GM12878 (cell line): ENCODE data around the gene ZNF385D.

Experiments used
- ATF3 ChIP-seq: IDR thresholded peaks from 2 replicates; pipeline ENCODE4 v1.6.1; 2011; ENCODE audit warnings: low read depth, mild to moderate bottlenecking, low read length, moderate library complexity, borderline replicate concordance; ENCODE audit errors: extremely low read depth
- CHD2 ChIP-seq: IDR thresholded peaks from 2 replicates; pipeline ENCODE4 v1.6.1; 2011; ENCODE audit warnings: low read depth, low read length, improper control_type of control experiment, borderline replicate concordance
- NR2C2 ChIP-seq: IDR thresholded peaks from 2 replicates; pipeline ENCODE4 v1.6.1; 2011; ENCODE audit warnings: borderline replicate concordance, low read depth; ENCODE audit not compliant: control insufficient read depth, insufficient read length
- PBX3 ChIP-seq: IDR thresholded peaks from 2 replicates; pipeline ENCODE4 v1.6.1; 2011; ENCODE audit warnings: mild to moderate bottlenecking, low read depth, low read length, moderate library complexity; ENCODE audit not compliant: insufficient replicate concordance
- POLR2A ChIP-seq: IDR thresholded peaks from 2 replicates; pipeline ENCODE4 v1.6.1; 2011; ENCODE audit warnings: low read depth, mild to moderate bottlenecking, low read length
- RFX5 ChIP-seq: IDR thresholded peaks from 2 replicates; pipeline ENCODE4 v1.6.1; 2011; ENCODE audit warnings: low read depth, low read length, improper control_type of control experiment
- STAT3 ChIP-seq: IDR thresholded peaks from 2 replicates; pipeline ENCODE4 v1.6.1; 2011; ENCODE audit warnings: low read depth, low read length, improper control_type of control experiment
- USF1 ChIP-seq: IDR thresholded peaks from 2 replicates; pipeline ENCODE4 v1.6.1; 2011; ENCODE audit warnings: borderline replicate concordance, low read depth, mild to moderate bottlenecking, moderate library complexity, mixed read lengths, low read length; ENCODE audit not compliant: insufficient read depth; ENCODE audit errors: extremely low read length
- ZBTB33 ChIP-seq: fragments of 450-650 bp; IDR thresholded peaks from 2 replicates; pipeline ENCODE4 v1.6.1; 2017; ENCODE audit warnings: mild to moderate bottlenecking
- ZNF274 ChIP-seq: IDR thresholded peaks from one replicate; pipeline ENCODE4 v1.8.0; 2011; ENCODE audit not compliant: insufficient read length, insufficient read depth
- TF ChIP-seq, protein P1 (sequence below), 3 experiments: IDR thresholded peaks in 2 of 3; conservative IDR thresholded peaks in 1 of 3; 2 replicates each; pipeline ENCODE4 v1.5.1; 2011; ENCODE audit warnings: low read depth in 3 of 3, low read length in 3 of 3, mild to moderate bottlenecking in 3 of 3, control low read depth in 2 of 3, moderate library complexity in 2 of 3, inconsistent platforms in 1 of 3, mixed read lengths in 1 of 3; ENCODE audit not compliant: control insufficient read depth in 2 of 3, insufficient read depth in 1 of 3; ENCODE audit errors: extremely low read depth in 1 of 3
- TF ChIP-seq, protein P2 (sequence below): fragments of 450-650 bp; IDR thresholded peaks from 2 replicates; pipeline ENCODE4 v1.6.1; 2018; ENCODE audit warnings: mild to moderate bottlenecking, low read depth, moderate library complexity; ENCODE audit not compliant: partially characterized antibody
- TF ChIP-seq, protein P3 (sequence below): IDR thresholded peaks from 2 replicates; pipeline ENCODE4 v1.6.1; 2012; ENCODE audit warnings: low read depth, low read length, improper control_type of control experiment

GRCh38 chr3:21441821-21442220 lies 309.2 kb downstream of the ZNF385D start:
- TF ChIP-seq, protein P1, sequence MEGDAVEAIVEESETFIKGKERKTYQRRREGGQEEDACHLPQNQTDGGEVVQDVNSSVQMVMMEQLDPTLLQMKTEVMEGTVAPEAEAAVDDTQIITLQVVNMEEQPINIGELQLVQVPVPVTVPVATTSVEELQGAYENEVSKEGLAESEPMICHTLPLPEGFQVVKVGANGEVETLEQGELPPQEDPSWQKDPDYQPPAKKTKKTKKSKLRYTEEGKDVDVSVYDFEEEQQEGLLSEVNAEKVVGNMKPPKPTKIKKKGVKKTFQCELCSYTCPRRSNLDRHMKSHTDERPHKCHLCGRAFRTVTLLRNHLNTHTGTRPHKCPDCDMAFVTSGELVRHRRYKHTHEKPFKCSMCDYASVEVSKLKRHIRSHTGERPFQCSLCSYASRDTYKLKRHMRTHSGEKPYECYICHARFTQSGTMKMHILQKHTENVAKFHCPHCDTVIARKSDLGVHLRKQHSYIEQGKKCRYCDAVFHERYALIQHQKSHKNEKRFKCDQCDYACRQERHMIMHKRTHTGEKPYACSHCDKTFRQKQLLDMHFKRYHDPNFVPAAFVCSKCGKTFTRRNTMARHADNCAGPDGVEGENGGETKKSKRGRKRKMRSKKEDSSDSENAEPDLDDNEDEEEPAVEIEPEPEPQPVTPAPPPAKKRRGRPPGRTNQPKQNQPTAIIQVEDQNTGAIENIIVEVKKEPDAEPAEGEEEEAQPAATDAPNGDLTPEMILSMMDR (IDR thresholded peaks at IDR 0.05 in 2 of 3, conservative IDR thresholded peaks at IDR 0.05 in 1 of 3; ENCODE audit: control insufficient read depth in 2 of 3, extremely low read depth in 1 of 3, insufficient read depth in 1 of 3, low read depth in 3 of 3, low read length in 3 of 3), result no peak
- TF ChIP-seq PBX3 (no peak), ZNF274 (no peak), RFX5 (no peak), USF1 (no peak), ATF3 (no peak), STAT3 (no peak), NR2C2 (no peak), POLR2A (no peak), CHD2 (no peak), ZBTB33 (no peak)
- TF ChIP-seq, protein P2, sequence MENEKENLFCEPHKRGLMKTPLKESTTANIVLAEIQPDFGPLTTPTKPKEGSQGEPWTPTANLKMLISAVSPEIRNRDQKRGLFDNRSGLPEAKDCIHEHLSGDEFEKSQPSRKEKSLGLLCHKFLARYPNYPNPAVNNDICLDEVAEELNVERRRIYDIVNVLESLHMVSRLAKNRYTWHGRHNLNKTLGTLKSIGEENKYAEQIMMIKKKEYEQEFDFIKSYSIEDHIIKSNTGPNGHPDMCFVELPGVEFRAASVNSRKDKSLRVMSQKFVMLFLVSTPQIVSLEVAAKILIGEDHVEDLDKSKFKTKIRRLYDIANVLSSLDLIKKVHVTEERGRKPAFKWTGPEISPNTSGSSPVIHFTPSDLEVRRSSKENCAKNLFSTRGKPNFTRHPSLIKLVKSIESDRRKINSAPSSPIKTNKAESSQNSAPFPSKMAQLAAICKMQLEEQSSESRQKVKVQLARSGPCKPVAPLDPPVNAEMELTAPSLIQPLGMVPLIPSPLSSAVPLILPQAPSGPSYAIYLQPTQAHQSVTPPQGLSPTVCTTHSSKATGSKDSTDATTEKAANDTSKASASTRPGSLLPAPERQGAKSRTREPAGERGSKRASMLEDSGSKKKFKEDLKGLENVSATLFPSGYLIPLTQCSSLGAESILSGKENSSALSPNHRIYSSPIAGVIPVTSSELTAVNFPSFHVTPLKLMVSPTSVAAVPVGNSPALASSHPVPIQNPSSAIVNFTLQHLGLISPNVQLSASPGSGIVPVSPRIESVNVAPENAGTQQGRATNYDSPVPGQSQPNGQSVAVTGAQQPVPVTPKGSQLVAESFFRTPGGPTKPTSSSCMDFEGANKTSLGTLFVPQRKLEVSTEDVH, result no peak
- TF ChIP-seq, protein P3, sequence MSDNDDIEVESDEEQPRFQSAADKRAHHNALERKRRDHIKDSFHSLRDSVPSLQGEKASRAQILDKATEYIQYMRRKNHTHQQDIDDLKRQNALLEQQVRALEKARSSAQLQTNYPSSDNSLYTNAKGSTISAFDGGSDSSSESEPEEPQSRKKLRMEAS, result no peak
